HG02623 (cell line): Measurements from ENCODE around the gene VEGFA.

Source experiments
- ATAC-seq: cut with Tn5 transposase; IDR thresholded peaks from one replicate; pipeline ENCODE4 v1.9.1; 2021; ENCODE audit warnings: moderate library complexity; ENCODE audit not compliant: unreplicated experiment

VEGFA gene

GRCh38 chr6:43759136-43759906 is 10.7 kb upstream of the VEGFA start:
- no peak for ATAC-seq

DNA sequence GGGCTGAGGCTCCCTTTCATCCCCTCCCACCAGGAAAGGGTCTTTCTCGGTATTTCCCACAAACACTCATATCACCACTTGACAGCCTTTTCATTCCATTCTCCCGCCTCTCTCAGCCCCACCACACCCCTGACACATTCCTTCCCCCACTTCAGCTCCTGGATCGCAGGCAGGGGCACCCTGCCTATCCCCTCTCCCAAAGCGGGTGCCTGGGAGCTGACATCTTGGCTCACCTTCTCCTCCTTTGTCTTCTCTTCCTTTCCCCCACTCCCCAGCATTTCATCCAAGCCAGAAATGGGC is 10.2 kb upstream of the VEGFA start:
- no peak for ATAC-seq

DNA sequence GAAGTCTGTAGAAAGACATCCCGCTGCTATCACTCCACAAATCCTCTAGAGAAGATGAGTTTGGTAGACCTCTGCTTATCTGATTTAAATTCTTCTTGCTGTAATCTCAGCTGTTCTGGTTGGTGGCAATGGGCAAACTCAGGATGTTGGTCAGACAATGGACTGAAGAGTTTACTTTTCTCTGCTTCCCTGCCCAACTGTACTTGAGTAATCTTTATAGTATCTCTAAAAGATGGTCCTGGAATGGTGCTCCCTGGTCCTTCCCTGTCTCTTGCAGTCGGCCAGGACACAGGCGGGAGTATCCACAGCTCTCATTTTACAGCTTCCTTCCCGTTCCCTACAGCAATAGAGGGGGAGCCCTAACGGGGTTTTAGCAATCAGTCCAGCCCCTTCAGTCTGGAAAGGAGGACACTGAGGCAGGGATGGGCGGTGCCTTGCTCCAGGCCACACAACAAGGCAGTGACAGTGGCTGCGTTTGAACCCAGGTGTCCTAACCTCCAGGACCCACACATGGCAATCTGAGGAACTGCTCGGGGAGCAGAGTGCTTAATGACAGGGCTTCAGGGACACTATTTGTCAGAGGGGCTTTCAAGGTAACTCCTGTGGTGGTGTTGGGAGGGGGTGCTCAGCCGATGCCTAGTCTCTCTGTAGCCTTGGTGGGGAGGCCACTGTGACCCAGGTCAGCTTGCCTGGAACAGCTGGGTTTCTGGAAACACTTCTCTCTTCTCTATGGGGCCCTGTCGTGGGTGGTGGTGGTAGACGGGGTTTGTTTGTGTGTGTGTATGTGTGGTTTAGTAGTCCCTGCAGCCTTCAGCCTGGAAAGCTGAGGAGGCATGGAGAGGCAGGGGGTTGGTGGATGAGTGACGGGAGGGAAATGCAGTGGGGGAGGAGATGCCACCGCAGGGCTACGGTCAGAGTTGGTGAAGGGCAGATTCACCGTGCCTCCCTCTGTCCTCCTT is 9.5 kb upstream of the VEGFA start:
- ATAC-seq, result no peak

- ATAC-seq, result no peak
Measured at GRCh38 chr6:43761666-43762409, 8.2 kb upstream of the VEGFA start.

DNA sequence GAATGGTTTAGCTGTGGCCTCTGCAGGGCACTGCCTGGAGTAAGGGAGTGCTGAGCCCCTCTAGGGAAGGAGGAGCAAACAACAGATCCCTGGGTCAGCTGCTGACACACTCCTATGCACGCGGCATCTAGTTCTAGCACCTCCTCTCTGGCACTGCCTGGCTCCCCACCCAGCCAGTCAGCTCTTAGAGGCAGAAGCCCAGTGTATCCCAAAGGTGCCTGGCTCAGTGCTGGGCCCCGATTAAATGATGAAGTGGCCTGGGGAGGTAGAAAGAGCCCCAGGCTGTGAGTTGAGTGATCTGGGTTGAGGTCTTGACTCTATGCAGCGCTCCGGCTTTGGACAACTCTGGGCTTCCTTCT is 7.6 kb upstream of the VEGFA start:
- no peak for ATAC-seq

DNA sequence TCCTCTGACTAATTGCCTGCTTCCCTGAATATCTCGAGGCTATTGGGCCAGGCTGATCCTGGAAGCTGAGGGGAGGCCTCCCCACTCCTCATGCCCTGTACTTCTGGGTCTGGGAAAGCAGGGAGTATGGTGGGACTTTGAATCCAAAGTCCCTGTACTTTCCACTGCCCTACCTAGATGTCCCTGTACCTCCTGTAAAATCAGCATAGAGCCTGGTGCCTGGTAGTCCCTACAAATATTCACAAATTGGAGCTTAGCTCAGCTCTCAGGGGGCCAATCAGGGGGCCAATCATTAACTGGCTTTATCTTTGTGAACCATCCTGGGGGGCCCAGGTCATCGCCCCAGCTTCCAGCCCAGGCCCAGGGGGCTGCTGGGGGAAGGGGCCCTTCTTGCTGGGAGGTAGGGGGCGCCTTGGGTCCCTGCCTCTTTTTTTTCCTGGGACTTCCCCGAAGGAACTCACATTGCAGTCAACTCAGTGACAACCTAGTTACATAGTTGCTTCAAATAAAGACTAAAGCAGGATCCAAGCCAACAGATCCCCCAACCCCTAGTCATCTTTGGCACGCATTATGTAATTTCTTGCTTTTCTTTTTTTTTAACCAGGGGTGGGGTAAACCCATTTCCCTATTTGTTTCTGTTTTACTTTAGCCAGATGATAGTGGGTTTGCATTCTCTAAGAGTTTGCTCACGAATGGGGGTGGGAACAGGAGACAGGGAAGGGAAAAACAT is 6.9 kb upstream of the VEGFA start:
- ATAC-seq, result no peak

DNA sequence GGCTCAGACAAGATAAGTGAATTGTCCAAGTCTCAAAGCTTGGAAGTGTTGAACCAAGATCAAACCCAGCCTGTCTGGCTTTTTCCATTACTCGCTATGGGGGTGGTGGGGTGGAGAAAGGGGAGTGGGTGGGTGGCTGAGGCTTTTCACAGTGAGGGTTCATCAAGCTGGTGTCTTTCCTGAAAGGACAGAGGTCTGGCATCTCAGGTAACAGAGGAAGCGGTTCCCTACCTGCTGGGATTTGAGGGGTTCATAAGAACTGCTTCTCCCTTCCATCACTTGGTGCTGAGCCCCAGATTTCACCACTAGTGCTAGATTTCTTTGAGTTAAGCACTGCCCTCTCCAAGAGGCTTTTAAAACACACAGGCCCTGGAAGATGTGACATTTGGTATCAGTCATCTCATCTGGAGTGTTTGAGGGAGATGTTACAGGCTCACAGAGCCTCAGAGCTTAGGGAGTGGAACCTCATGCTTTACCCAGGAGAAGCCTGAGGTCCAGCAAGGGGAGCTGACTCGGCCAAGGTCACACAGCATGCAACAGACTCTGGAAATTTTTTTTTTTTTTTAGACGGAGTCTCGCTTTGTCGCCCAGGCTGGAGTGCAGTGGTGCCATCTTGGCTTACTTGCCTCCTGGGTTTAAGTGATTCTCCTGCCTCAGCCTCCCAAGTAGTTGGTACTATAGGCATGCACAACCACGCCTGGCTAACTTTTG is 6.0 kb upstream of the VEGFA start:
- no peak for ATAC-seq

DNA sequence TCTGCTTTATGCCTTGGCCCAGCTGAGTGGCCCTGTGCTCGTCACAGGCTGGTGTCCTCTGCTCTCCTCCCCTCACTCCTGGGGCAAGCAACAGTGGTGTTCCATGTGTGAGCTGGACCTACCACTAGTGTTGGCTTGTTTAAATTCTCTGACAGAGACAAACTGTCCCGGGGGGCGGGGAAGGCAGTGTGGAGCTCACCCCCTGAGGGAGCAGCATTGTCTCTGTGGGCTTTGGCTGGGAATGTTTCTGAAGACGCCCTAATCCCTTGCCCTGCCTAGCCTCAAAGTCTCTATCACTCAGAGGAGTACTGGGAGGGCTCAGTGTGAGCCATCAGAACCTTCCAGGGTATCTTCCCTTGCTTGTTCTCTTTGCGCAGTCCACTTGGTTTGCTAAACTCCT is 5.2 kb upstream of the VEGFA start:
- ATAC-seq, result no peak

- no peak for ATAC-seq
Measured at GRCh38 chr6:43765776-43766499, 4.1 kb upstream of the VEGFA start.

- ATAC-seq, result no peak
Measured at GRCh38 chr6:43766500-43766853, 3.5 kb upstream of the VEGFA start.

DNA sequence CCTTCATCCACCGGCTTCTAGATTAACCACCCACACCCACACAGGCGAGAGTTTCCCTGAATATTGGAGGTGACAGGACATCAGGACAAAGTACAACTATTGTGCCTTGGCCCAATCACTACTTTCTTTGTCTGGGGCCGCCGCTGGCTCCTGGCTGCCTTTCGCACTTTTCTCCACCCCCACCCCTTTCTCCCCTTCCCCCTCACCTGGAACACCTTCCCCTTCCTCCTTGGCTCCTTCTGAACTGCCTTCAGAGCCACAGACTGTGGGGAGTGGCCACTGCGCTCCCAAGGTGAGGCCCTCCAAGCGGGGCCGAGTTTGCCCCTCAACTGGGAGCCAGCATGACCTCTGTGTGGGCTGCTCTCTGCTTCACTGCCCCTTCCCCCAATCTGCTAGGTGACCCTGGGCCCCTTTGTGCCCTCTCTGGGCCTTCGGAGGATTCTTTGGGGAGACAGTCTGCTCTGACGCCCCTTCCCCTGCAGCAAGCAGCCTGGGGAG is 3.0 kb upstream of the VEGFA start:
- ATAC-seq, result no peak

- no peak for ATAC-seq
Measured at GRCh38 chr6:43767553-43768505, 2.2 kb upstream of the VEGFA start.

DNA sequence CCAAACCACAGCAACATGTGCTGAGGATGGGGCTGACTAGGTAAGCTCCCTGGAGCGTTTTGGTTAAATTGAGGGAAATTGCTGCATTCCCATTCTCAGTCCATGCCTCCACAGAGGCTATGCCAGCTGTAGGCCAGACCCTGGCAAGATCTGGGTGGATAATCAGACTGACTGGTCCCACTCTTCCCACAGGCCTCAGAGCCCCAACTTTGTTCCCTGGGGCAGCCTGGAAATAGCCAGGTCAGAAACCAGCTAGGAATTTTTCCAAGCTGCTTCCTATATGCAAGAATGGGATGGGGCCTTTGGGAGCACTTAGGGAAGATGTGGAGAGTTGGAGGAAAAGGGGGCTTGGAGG is 1.5 kb upstream of the VEGFA start:
- ATAC-seq, result no peak

GRCh38 chr6:43768983-43769525 is 957 bp upstream of the VEGFA start:
- ATAC-seq, result no peak

DNA sequence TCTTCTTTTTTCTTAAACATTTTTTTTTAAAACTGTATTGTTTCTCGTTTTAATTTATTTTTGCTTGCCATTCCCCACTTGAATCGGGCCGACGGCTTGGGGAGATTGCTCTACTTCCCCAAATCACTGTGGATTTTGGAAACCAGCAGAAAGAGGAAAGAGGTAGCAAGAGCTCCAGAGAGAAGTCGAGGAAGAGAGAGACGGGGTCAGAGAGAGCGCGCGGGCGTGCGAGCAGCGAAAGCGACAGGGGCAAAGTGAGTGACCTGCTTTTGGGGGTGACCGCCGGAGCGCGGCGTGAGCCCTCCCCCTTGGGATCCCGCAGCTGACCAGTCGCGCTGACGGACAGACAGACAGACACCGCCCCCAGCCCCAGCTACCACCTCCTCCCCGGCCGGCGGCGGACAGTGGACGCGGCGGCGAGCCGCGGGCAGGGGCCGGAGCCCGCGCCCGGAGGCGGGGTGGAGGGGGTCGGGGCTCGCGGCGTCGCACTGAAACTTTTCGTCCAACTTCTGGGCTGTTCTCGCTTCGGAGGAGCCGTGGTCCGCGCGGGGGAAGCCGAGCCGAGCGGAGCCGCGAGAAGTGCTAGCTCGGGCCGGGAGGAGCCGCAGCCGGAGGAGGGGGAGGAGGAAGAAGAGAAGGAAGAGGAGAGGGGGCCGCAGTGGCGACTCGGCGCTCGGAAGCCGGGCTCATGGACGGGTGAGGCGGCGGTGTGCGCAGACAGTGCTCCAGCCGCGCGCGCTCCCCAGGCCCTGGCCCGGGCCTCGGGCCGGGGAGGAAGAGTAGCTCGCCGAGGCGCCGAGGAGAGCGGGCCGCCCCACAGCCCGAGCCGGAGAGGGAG is 580 bp downstream of the VEGFA start:
- ATAC-seq, result no peak

DNA sequence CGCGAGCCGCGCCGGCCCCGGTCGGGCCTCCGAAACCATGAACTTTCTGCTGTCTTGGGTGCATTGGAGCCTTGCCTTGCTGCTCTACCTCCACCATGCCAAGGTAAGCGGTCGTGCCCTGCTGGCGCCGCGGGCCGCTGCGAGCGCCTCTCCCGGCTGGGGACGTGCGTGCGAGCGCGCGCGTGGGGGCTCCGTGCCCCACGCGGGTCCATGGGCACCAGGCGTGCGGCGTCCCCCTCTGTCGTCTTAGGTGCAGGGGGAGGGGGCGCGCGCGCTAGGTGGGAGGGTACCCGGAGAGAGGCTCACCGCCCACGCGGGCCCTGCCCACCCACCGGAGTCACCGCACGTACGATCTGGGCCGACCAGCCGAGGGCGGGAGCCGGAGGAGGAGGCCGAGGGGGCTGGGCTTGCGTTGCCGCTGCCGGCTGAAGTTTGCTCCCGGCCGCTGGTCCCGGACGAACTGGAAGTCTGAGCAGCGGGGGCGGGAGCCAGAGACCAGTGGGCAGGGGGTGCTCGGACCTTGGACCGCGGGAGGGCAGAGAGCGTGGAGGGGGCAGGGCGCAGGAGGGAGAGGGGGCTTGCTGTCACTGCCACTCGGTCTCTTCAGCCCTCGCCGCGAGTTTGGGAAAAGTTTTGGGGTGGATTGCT is 1.3 kb downstream of the VEGFA start:
- ATAC-seq, result no peak
